Gastroesophageal sphincter (tissue), 3 donors: ENCODE data around the gene CACNA1F.

Experiments
- CTCF ChIP-seq, 4 experiments: fragments of 200-600 bp in 2 of 4; fragments of 450-650 bp in 2 of 4; sonication (generic) in 1 of 4; IDR thresholded peaks; one replicate each; pipeline ENCODE4 v1.5.1; 2017 to 2019; ENCODE audit warnings: antibody characterized with exemption in 4 of 4, mild to moderate bottlenecking in 2 of 4, moderate library complexity in 2 of 4
- EP300 ChIP-seq: sonication (generic); formaldehyde crosslinking; IDR thresholded peaks from one replicate; pipeline ENCODE4 v1.6.1; 2017; ENCODE audit warnings: antibody characterized with exemption, mild to moderate bottlenecking
- POLR2A ChIP-seq, 2 donors: fragments of 450-650 bp; IDR thresholded peaks; one replicate each; pipeline ENCODE4 v1.6.1; 2017; ENCODE audit warnings: antibody characterized with exemption in 2 of 2, mild to moderate bottlenecking in 2 of 2, moderate library complexity in 1 of 2
- POLR2AphosphoS5 ChIP-seq: sonication (generic); formaldehyde crosslinking; IDR thresholded peaks from one replicate; pipeline ENCODE4 v1.6.1; 2017; ENCODE audit warnings: antibody characterized with exemption

- TF ChIP-seq CTCF (IDR thresholded peaks at IDR 0.05): no peak
- TF ChIP-seq POLR2A (IDR thresholded peaks at IDR 0.05): no peak
- TF ChIP-seq EP300: no peak
- TF ChIP-seq POLR2AphosphoS5: no peak
These were observed 45.6 kb downstream of the CACNA1F start for GRCh38 chrX:49187526-49187925.
